SK-N-SH (cell line): Measurements from ENCODE around the gene OCA2. TPM values are rescaled to one million over a fixed set of nuclear protein-coding genes. Genes with fewer than 3 reads are reported as not detected.

Experiments
- CTCF ChIA-PET: fragments of 300-600, 350-600 bp; formaldehyde crosslinking; extraction: SDS; loops from one replicate; lab custom pipeline; 2021; lab: Yijun Ruan, JAX
- POLR2A ChIA-PET: fragments of 350-600 bp; sonication (Branson Sonifier 250); formaldehyde crosslinking; extraction: SDS; loops from one replicate; lab custom pipeline; 2020; ENCODE audit warnings: antibody characterized with exemption, inconsistent platforms; lab: Yijun Ruan, JAX
- DNase-seq: peaks from one replicate; pipeline ENCODE4 v3.0.0; 2012
- H2AFZ ChIP-seq: fragments of 200-600 bp; sonication (generic); 2 replicates; pipeline ENCODE4 v1.8.1; 2016; ENCODE audit warnings: antibody characterized with exemption, mild to moderate bottlenecking, low read depth
- H3F3A ChIP-seq: fragments of 200-600 bp; sonication (generic); replicated peaks from 2 replicates; pipeline ENCODE3; 2016; ENCODE audit warnings: antibody characterized with exemption, mild to moderate bottlenecking; ENCODE audit not compliant: insufficient read depth
- H3K27ac ChIP-seq, 2 experiments: fragments of 200-500 bp in 1 of 2; fragments of 200-600 bp in 1 of 2; sonication (Bioruptor generic) in 1 of 2; sonication (generic), shearing (Covaris generic) in 1 of 2; 2 replicates each; pipeline versions ENCODE4 v1.5.1 to v1.6.1; 2014 to 2016; ENCODE audit warnings: low read depth in 2 of 2, inconsistent platforms in 1 of 2, low read length in 1 of 2, mild to moderate bottlenecking in 1 of 2, mixed read lengths in 1 of 2
- H3K27me3 ChIP-seq: fragments of 200-600 bp; sonication (generic), shearing (Covaris generic); 2 replicates; pipeline ENCODE4 v1.6.1; 2016; ENCODE audit warnings: mixed run types; ENCODE audit not compliant: insufficient read depth
- H3K36me3 ChIP-seq, 2 experiments: fragments of 200-500 bp in 1 of 2; fragments of 200-600 bp in 1 of 2; sonication (Bioruptor generic) in 1 of 2; sonication (generic) in 1 of 2; replicated peaks in 1 of 2; 2 replicates each; pipeline versions ENCODE3 to v1.5.1; 2014 to 2016; ENCODE audit warnings: low read length in 1 of 2, mild to moderate bottlenecking in 1 of 2; ENCODE audit not compliant: insufficient read depth in 2 of 2, control insufficient read depth in 1 of 2
- H3K4me1 ChIP-seq, 2 experiments: fragments of 200-500 bp in 1 of 2; fragments of 200-600 bp in 1 of 2; sonication (Bioruptor generic) in 1 of 2; sonication (generic), shearing (Covaris generic) in 1 of 2; 2 replicates each; pipeline versions ENCODE4 v1.5.1 to v1.6.1; 2014 to 2016; ENCODE audit warnings: low read depth in 1 of 2, low read length in 1 of 2, mixed run types in 1 of 2; ENCODE audit not compliant: insufficient read depth in 2 of 2, control insufficient read depth in 1 of 2
- H3K4me2 ChIP-seq: fragments of 200-600 bp; sonication (generic), shearing (Covaris generic); 2 replicates; pipeline ENCODE4 v1.6.1; 2017; ENCODE audit warnings: mixed run types
- H3K4me3 ChIP-seq, 2 experiments: fragments of 200-500 bp in 1 of 2; fragments of 200-600 bp in 1 of 2; sonication (Bioruptor generic) in 1 of 2; sonication (generic), shearing (Covaris generic) in 1 of 2; 2 replicates each; pipeline versions ENCODE4 v1.5.1 to v1.8.1; 2014 to 2016; ENCODE audit warnings: low read depth in 2 of 2, inconsistent platforms in 1 of 2, low read length in 1 of 2, mild to moderate bottlenecking in 1 of 2, mixed read lengths in 1 of 2, moderate library complexity in 1 of 2
- H3K79me2 ChIP-seq: fragments of 200-600 bp; sonication (generic); 2 replicates; pipeline ENCODE4 v1.8.1; 2017; ENCODE audit warnings: mild to moderate bottlenecking; ENCODE audit not compliant: insufficient read depth
- H3K9ac ChIP-seq: fragments of 200-600 bp; sonication (generic); 2 replicates; pipeline ENCODE4 v1.6.1; 2017; ENCODE audit warnings: mixed run types
- H3K9me2 ChIP-seq: fragments of 200-600 bp; sonication (generic); 2 replicates; pipeline ENCODE4 v1.6.1; 2017; ENCODE audit warnings: mixed run types
- H3K9me3 ChIP-seq: fragments of 200-600 bp; sonication (generic); 2 replicates; pipeline ENCODE4 v1.6.1; 2017; ENCODE audit warnings: mixed run types, mild to moderate bottlenecking, moderate library complexity
- H4K20me1 ChIP-seq: fragments of 200-600 bp; sonication (generic); 2 replicates; pipeline ENCODE4 v1.6.1; 2017; ENCODE audit warnings: mild to moderate bottlenecking, mixed run types; ENCODE audit not compliant: insufficient read depth
- CHD2 ChIP-seq: fragments of 150-350 bp; IDR thresholded peaks from 2 replicates; pipeline ENCODE4 v1.6.1; 2018; ENCODE audit warnings: low read length; ENCODE audit not compliant: partially characterized antibody
- CTCF ChIP-seq: fragments of 200-600 bp; sonication (generic); IDR thresholded peaks from 2 replicates; pipeline ENCODE4 v1.6.1; 2017; ENCODE audit warnings: antibody characterized with exemption, mild to moderate bottlenecking, moderate library complexity
- ELF1 ChIP-seq: IDR thresholded peaks from 2 replicates; pipeline ENCODE4 v1.4.0; 2012
- IRF3 ChIP-seq: fragments of 150-350 bp; IDR thresholded peaks from 2 replicates; pipeline ENCODE4 v1.6.1; 2016; ENCODE audit warnings: mild to moderate bottlenecking, low read depth, low read length
- JUND ChIP-seq: IDR thresholded peaks from 2 replicates; pipeline ENCODE4 v1.4.0; 2012
- NRF1 ChIP-seq: IDR thresholded peaks from 2 replicates; pipeline ENCODE4 v1.6.1; 2012; ENCODE audit warnings: low read depth, mild to moderate bottlenecking, low read length
- RCOR1 ChIP-seq: fragments of 150-350 bp; IDR thresholded peaks from 2 replicates; pipeline ENCODE4 v1.6.1; 2017; ENCODE audit warnings: antibody characterized with exemption, low read length
- REST ChIP-seq: IDR thresholded peaks from 2 replicates; pipeline ENCODE4 v1.6.1; 2012; ENCODE audit warnings: mild to moderate bottlenecking, low read depth, low read length, moderate library complexity
- TEAD4 ChIP-seq: IDR thresholded peaks from 2 replicates; pipeline ENCODE4 v1.4.0; 2012; ENCODE audit warnings: mild to moderate bottlenecking, borderline replicate concordance; ENCODE audit not compliant: insufficient read depth
- USF1 ChIP-seq: IDR thresholded peaks from 2 replicates; pipeline ENCODE4 v1.4.0; 2012; ENCODE audit warnings: low read depth, borderline replicate concordance
- WGBS: methylation state at CpG from one replicate; pipeline ENCODE4 v1.1.6; 2017; ENCODE audit warnings: low lambda C conversion rate; 5-methylcytosine and 5-hydroxymethylcytosine counted together
- polyA plus RNA-seq, 3 experiments: library from polyadenylated mRNA; depleted of rRNA; stranded (reverse); fragments of >200 nt; gene quantifications; 2 replicates each; pipeline ENCODE4 v1.2.3, GENCODE V29; 2012

OCA2 gene
- polyA plus RNA-seq, 1 of the 3 experiments (the other 2 are of a cell fraction) = 0.16 TPM

GRCh38 chr15:28130651-28131050 is 31.5 kb upstream of the OCA2 start:
- Histone ChIP-seq H3K4me1 (peaks cover 0 to 18% of the 10 kb centered on the region in 2 experiments), H3K36me3 (peaks cover 9 to 46% of the 10 kb centered on the region in 2 experiments), H3K27me3 (no peaks in the 10 kb centered on the region), H3K9me3 (no peaks in the 10 kb centered on the region), H3K9ac (no peak overlapping the region), H3F3A (peaks cover 33% of the 10 kb centered on the region), H3K79me2 (no peaks in the 10 kb centered on the region), H3K27ac (no peak overlapping the region), H2AFZ (no peak overlapping the region), H3K4me3 (no peak overlapping the region), H4K20me1 (0 out of 2 replicates have a peak, but pooled peaks cover 4% of the 10 kb centered on the region), H3K4me2 (no peak overlapping the region), H3K9me2 (no peaks in the 10 kb centered on the region)
- TF ChIP-seq JUND = no peak
- TF ChIP-seq CTCF = no peak
- TF ChIP-seq USF1 = no peak
- TF ChIP-seq TEAD4 = no peak
- no peak for TF ChIP-seq REST
- WGBS = 100% methylated on average over 2 of the region's 7 CpGs
- ChIA-PET CTCF (interaction anchor here (1.4 kb wide), 1 partner anchor 11 kb away, joined by 4 read pairs; no protein-coding TSS in a partner anchor), POLR2A (no interaction called here)
- DNase-seq = no peak

- Histone ChIP-seq H3K9me2 (no peaks in the 10 kb centered on the region), H3K4me2 (no peak overlapping the region), H3K4me1 (peaks cover 0 to 18% of the 10 kb centered on the region in 2 experiments), H3K36me3 (peaks cover 3 to 47% of the 10 kb centered on the region in 2 experiments), H4K20me1 (0 out of 2 replicates have a peak, but pooled peaks cover 4% of the 10 kb centered on the region), H2AFZ (no peak overlapping the region), H3K79me2 (no peaks in the 10 kb centered on the region), H3F3A (peaks cover 30% of the 10 kb centered on the region), H3K27me3 (no peaks in the 10 kb centered on the region), H3K9me3 (no peaks in the 10 kb centered on the region), H3K27ac (no peak overlapping the region), H3K4me3 (no peak overlapping the region), H3K9ac (no peak overlapping the region)
- TF ChIP-seq NRF1 = no peak
- no peak for TF ChIP-seq CHD2
- no peak for TF ChIP-seq RCOR1
- no peak for TF ChIP-seq ELF1
- TF ChIP-seq CTCF = no peak
- no peak for TF ChIP-seq USF1
- TF ChIP-seq IRF3 = no peak
- no peak for DNase-seq
- CTCF ChIA-PET = no interaction called here
- 100% methylated on average over 4 of the region's 9 CpGs for WGBS
- POLR2A ChIA-PET = no interaction called here
These were observed 30.2 kb upstream of the OCA2 start for GRCh38 chr15:28129231-28129848.
